Fibroblast of mammary gland (primary cell): Measurements from ENCODE around the gene PDE8A.

ENCODE experiments used
- DNase-seq: peaks from one replicate; pipeline ENCODE4 v3.0.0-alpha.2; 2010; ENCODE audit warnings: low read depth
- H3K4me3 ChIP-seq: 2 replicates; pipeline ENCODE4 v1.5.1; 2011; ENCODE audit warnings: low read depth, mild to moderate bottlenecking, low read length, moderate library complexity; ENCODE audit not compliant: control insufficient read depth
- CTCF ChIP-seq: conservative IDR thresholded peaks from 2 replicates; pipeline ENCODE4 v1.5.1; 2011; ENCODE audit warnings: low read depth, low read length, inconsistent platforms; ENCODE audit not compliant: control insufficient read depth, insufficient read depth

Gene PDE8A

DNA sequence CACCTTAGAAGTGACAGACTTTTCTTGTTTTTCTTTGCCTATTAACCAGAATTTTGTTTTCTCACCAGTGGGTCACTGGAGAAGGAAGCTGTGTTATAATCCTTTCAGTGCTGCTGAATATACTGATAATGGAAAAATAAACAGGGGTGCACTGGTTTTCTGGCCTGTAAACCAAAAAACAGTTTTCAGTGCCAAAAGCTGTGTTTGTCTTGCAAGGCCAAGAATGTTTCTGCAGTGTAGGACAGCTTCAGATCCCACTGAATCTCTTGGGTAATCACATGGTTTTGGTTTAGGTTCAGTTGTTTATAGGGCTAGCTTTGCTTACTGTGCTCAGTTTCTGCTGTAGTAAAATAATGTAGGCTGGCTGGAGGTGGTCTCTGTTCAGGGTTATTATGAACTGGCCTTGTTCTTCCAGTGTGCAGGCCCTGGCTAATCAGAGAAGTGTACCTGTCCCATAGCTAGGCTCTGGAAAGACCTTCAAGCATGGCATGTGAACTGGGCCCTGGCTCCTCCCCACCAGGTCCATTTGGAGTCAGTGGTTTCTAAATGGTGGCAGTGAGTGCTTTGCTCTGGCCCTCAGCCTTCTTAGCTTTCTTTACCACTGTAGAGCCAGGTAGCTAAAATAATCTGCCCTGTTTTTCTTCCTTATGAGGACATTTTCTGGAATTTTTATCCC lies 18.7 kb downstream of the PDE8A start:
- no peak for TF ChIP-seq CTCF
- H3K4me3 ChIP-seq, result no peak overlapping the region
- DNase-seq, result peak; percentile 38

GRCh38 chr15:85000937-85001336 lies 19.3 kb downstream of the PDE8A start:
- H3K4me3 ChIP-seq, result no peak overlapping the region
- no peak for DNase-seq
- no peak for TF ChIP-seq CTCF

- no peak for TF ChIP-seq CTCF
- no peak overlapping the region for H3K4me3 ChIP-seq
- DNase-seq, result no peak
Observed at GRCh38 chr15:85002517-85002916, 20.9 kb downstream of the PDE8A start.

GRCh38 chr15:85003593-85004312 lies 22.1 kb downstream of the PDE8A start:
- H3K4me3 ChIP-seq, result no peak overlapping the region
- no peak for TF ChIP-seq CTCF
- no peak for DNase-seq

GRCh38 chr15:85004550-85004949 lies 22.9 kb downstream of the PDE8A start:
- no peak overlapping the region for H3K4me3 ChIP-seq
- DNase-seq, result no peak
- TF ChIP-seq CTCF, result no peak

DNA sequence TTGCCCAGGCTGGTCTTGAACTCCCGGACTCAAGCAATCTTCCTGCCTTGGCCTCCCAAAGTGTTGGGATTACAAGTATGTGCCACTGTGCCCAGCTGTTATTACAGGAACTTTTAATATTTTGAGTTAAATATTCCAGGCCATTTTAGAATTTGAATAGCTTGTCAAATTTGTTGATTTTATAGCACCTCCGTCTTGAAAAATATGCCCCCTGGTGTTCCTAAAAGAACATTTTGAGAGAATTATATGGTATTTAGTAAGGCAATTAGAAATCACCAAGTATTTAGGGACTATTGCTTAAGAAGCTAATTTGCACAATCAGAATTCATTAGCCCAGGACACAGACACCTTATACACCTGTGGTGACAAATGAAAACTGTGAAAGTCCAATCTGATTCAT lies 23.7 kb downstream of the PDE8A start:
- no peak for DNase-seq
- TF ChIP-seq CTCF, result peak; percentile 15
- no peak overlapping the region for H3K4me3 ChIP-seq
